Measurements from ENCODE around the gene COL8A1. TPM values are rescaled to one million over a fixed set of nuclear protein-coding genes. Genes with fewer than 3 reads are reported as not detected.

Gene COL8A1
- total and polyA plus RNA-seq, 9 of the 15 experiments (the other 6 are each of a cell fraction or from before 2014, with no cell fraction given), result 0.07 TPM; not detected in 8

GRCh38 chr3:99620077-99620767, 18.2 kb upstream of the COL8A1 start:
- Histone ChIP-seq H3K4me1 (replicated peaks in 1 of 2; ENCODE audit: control insufficient read depth in 2 of 2, insufficient read depth in 2 of 2, low read length in 2 of 2) (no peaks in the 10 kb centered on the region), H2AFZ (ENCODE audit: low read depth, low read length) (no peak overlapping the region), H3K36me3 (ENCODE audit: control insufficient read depth, insufficient read depth, low read length) (no peaks in the 10 kb centered on the region), H3K9ac (ENCODE audit: insufficient read depth in 1 of 2, low read depth in 2 of 2, low read length in 2 of 2) (no peak overlapping the region), H3K4me3 (no peak overlapping the region), H3K9me3 (replicated peaks; ENCODE audit: control insufficient read depth, insufficient read depth, low read depth, low read length) (no peaks in the 10 kb centered on the region), H3K27me3 (ENCODE audit: control insufficient read depth in 2 of 2, insufficient read depth in 2 of 2, low read length in 2 of 2) (no peaks in the 10 kb centered on the region), H3K27ac (ENCODE audit: extremely low read depth, low read depth, low read length) (no peak overlapping the region), H3K4me2 (ENCODE audit: insufficient read depth, low read length) (no peak overlapping the region), H3K9me1 (ENCODE audit: control insufficient read depth, insufficient read depth, low read length) (no peaks in the 10 kb centered on the region), H4K20me1 (replicated peaks; ENCODE audit: control insufficient read depth, insufficient read depth, low read length) (no peaks in the 10 kb centered on the region), H3K79me2 (ENCODE audit: control insufficient read depth, insufficient read depth, low read length) (no peaks in the 10 kb centered on the region)
- intact Hi-C loops (cut with micrococcal nuclease), result no loop called here
- in situ Hi-C loops (cut with MboI), result no loop called here
- DNase-seq (ENCODE audit: extremely low read depth in 1 of 4, low spot score in 3 of 4) (no peak), ATAC-seq (no peak), FAIRE-seq (no peak)
- ChIA-PET POLR2A (no interaction called here), CTCF (ENCODE audit: low intra/inter-chr PET ratio) (no interaction called here)
- 0% methylated on average over 1 of the region's 1 CpG for WGBS (ENCODE audit: insufficient coverage, low coverage, missing lambda C conversion rate)
- TF ChIP-seq ETV1 (tag; conservative IDR thresholded peaks at IDR 0.05; ENCODE audit: low read depth) (no peak), ZBTB26 (CRISPR knock-in tag; IDR thresholded peaks at IDR 0.05) (no peak), PHF8 (IDR thresholded peaks at IDR 0.05; ENCODE audit: borderline replicate concordance, low read length) (no peak), COPS2 (conservative IDR thresholded peaks at IDR 0.05) (no peak), ZBTB12 (CRISPR knock-in tag; IDR thresholded peaks at IDR 0.05) (no peak)
- TF ChIP-seq, protein P1, sequence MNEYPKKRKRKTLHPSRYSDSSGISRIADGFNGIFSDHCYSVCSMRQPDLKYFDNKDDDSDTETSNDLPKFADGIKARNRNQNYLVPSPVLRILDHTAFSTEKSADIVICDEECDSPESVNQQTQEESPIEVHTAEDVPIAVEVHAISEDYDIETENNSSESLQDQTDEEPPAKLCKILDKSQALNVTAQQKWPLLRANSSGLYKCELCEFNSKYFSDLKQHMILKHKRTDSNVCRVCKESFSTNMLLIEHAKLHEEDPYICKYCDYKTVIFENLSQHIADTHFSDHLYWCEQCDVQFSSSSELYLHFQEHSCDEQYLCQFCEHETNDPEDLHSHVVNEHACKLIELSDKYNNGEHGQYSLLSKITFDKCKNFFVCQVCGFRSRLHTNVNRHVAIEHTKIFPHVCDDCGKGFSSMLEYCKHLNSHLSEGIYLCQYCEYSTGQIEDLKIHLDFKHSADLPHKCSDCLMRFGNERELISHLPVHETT (CRISPR knock-in tag; conservative IDR thresholded peaks at IDR 0.05 in 1 of 2, IDR thresholded peaks at IDR 0.05 in 1 of 2), result no peak
- BruUV-seq (replicated peaks), result no TSS peak
